GM13976 (cell line): ENCODE data around the gene PXYLP1.

ENCODE experiments used
- DNase-seq: peaks from one replicate; pipeline ENCODE4 v3.0.0; 2012; ENCODE audit warnings: low spot score
- CTCF ChIP-seq: IDR thresholded peaks from 2 replicates; pipeline ENCODE4 v1.5.1; 2012; ENCODE audit warnings: borderline replicate concordance, mild to moderate bottlenecking; ENCODE audit not compliant: insufficient read depth; ENCODE audit errors: extremely low read depth, missing control alignments, control extremely low read depth
- in situ Hi-C: fragments of 300-500 bp; cut with MboI; formaldehyde crosslinking; loops from one replicate; pipeline ENCODE4 v1.12.0; 2022; ENCODE audit warnings: low sequenced_read_pairs, mixed read lengths, inconsistent platforms; ENCODE audit not compliant: unreplicated experiment

PXYLP1 gene

DNA sequence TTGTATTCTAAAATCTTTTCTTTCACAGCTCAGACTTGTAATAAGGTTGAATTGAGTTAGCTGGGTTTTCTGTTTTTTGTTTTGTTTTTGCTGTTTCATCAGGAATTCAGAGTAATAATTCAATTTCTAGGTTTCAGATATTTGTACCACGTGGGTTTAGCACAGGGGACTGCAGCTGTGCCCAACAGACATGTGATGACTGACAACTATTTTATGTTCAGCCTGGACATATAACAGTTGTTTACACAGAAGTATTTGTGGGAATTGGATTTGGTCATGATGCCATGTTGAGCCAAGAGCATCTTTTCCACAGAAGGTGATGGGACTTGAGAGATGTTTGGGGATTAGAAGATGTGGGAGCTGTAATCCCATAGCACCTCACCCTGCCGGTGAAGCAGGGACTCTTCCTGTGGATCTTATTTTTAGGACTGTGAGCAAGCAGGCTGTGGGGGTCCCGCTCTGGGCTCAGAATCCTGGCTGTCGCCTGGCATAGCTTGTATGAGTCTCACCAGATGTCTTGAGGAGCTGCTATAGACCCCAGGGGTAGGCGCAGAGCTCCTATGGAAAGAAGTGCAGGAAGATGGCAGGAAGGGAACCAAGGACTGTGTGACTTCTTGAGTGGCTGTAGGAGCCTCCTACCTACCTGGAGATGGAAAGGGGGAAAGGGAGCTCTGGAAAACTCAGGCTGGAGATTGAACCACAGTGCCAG is 23.7 kb downstream of the PXYLP1 start:
- TF ChIP-seq CTCF = no peak
- in situ Hi-C loops = no loop called here
- no peak for DNase-seq

- in situ Hi-C loops = no loop called here
- no peak for DNase-seq
- peak; percentile 14 for TF ChIP-seq CTCF
Measured at GRCh38 chr3:141255846-141256261, 24.2 kb downstream of the PXYLP1 start.

GRCh38 chr3:141256820-141257219 is 25.2 kb downstream of the PXYLP1 start:
- no peak for TF ChIP-seq CTCF
- no peak for DNase-seq
- in situ Hi-C loops = no loop called here

- DNase-seq = no peak
- TF ChIP-seq CTCF = no peak
- in situ Hi-C loops = no loop called here
Measured at GRCh38 chr3:141257961-141258360, 26.3 kb downstream of the PXYLP1 start.

DNA sequence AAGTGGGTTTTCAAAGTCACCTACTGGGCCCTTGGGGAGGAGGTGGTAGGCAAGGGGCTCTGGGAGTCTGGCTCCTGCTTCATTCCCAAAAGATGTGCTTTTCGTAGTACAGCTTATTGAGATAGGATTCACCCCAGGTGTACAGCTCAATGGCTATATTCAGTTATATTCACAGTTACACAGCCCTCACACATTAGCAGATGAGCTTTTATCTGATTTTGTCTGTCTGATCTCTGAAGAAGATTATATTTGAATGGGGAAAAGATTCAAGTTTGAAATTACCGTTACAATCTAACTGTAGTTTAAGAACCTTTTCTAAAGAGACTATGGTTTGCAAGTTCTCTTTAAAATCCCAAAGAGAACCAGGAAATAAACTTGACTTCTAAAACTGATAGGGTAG is 27.3 kb downstream of the PXYLP1 start:
- no peak for TF ChIP-seq CTCF
- DNase-seq = no peak
- in situ Hi-C loops = no loop called here

DNA sequence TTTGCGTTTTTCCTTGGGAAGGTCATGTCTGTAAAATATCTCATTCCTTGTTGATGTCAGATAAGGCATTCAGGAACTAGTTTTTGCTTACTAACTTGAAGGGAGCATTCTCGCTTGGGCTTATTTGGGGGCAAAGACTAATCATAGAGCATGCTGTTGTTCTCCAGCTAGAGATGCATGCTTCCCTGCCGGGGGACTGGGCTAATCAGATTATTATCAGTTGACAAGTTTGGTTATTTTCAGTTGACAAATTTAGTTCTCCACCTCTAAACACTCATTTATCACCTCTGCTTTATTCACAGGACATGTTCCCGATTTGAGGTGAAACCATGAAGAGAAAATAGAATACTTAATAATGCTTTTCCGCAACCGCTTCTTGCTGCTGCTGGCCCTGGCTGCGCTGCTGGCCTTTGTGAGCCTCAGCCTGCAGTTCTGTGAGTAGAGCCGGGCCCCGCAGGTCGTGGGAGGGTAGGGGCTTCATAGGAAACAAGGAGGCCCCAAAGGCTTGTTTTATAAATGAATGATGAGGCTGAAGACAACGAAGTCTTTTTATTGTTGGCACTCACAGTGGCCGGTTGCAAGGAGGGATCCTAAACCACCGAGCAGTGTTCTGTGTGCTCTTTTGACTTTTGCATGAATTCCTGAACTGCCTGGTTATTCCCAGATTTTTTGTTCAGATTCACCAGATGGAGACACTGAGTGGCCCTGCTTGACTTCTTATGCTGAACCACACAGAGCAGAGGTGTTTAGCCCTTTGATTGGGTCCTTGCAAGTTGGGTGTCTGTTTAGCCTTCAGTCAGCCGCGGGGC is 28.4 kb downstream of the PXYLP1 start:
- DNase-seq = no peak
- in situ Hi-C loops = no loop called here
- TF ChIP-seq CTCF = no peak
